DOHH2 (cell line): ENCODE results near the gene SFI1.
"Not testable (repeated sequence)": the region's sequence is repeated elsewhere in the genome, so short reads cannot be mapped to it uniquely, and the experiment has no call there.

ENCODE experiments used
- H3F3A ChIP-seq: fragments of 200-600 bp; sonication (generic), shearing (Covaris generic); 2 replicates; pipeline ENCODE4 v1.6.0; 2016; ENCODE audit warnings: antibody characterized with exemption, mild to moderate bottlenecking; ENCODE audit not compliant: control insufficient read depth, insufficient read depth
- H3K27ac ChIP-seq: fragments of 200-600 bp; sonication (generic); 2 replicates; pipeline ENCODE4 v1.5.1; 2014; ENCODE audit warnings: low read depth, mild to moderate bottlenecking, low read length, moderate library complexity
- H3K27me3 ChIP-seq: fragments of 200-600 bp; sonication (generic); 2 replicates; pipeline ENCODE4 v1.6.1; 2014; ENCODE audit warnings: mild to moderate bottlenecking, low read length, mixed read lengths; ENCODE audit not compliant: control insufficient read depth
- H3K36me3 ChIP-seq: fragments of 200-600 bp; sonication (generic); 2 replicates; pipeline ENCODE4 v1.6.1; 2014; ENCODE audit warnings: mild to moderate bottlenecking, low read length, moderate library complexity, mixed read lengths; ENCODE audit not compliant: control insufficient read depth
- H3K4me1 ChIP-seq: fragments of 200-600 bp; sonication (generic); 2 replicates; pipeline ENCODE4 v1.6.1; 2014; ENCODE audit warnings: mild to moderate bottlenecking, low read length, mixed read lengths; ENCODE audit not compliant: control insufficient read depth
- H3K4me2 ChIP-seq: fragments of 200-600 bp; sonication (generic); 2 replicates; pipeline ENCODE4 v1.6.0; 2014; ENCODE audit warnings: mild to moderate bottlenecking, low read length, moderate library complexity
- H3K4me3 ChIP-seq: fragments of 200-600 bp; sonication (generic); 2 replicates; pipeline ENCODE4 v1.5.1; 2014; ENCODE audit warnings: mild to moderate bottlenecking, low read length, mixed read lengths
- H3K79me2 ChIP-seq: fragments of 200-600 bp; sonication (generic); 2 replicates; pipeline ENCODE4 v1.6.1; 2014; ENCODE audit warnings: mild to moderate bottlenecking, low read length, mixed read lengths; ENCODE audit not compliant: control insufficient read depth
- H3K9me2 ChIP-seq: fragments of 200-600 bp; sonication (generic); replicated peaks from 2 replicates; pipeline ENCODE4 v1.6.1; 2014; ENCODE audit warnings: mild to moderate bottlenecking, low read length, mixed read lengths; ENCODE audit not compliant: control insufficient read depth
- H3K9me3 ChIP-seq: fragments of 200-600 bp; sonication (generic); 2 replicates; pipeline ENCODE4 v1.6.1; 2014; ENCODE audit warnings: antibody characterized with exemption, low read length, mixed read lengths; ENCODE audit not compliant: control insufficient read depth, insufficient read depth
- H4K20me1 ChIP-seq: fragments of 200-600 bp; sonication (generic); 2 replicates; pipeline ENCODE4 v1.6.0; 2014; ENCODE audit warnings: low read depth, mild to moderate bottlenecking, antibody characterized with exemption, low read length, moderate library complexity; ENCODE audit not compliant: control insufficient read depth, insufficient read depth
- CTCF ChIP-seq: fragments of 200-600 bp; sonication (generic); IDR thresholded peaks from one replicate; pipeline ENCODE4 v1.5.1; 2014; ENCODE audit warnings: antibody characterized with exemption, mild to moderate bottlenecking, low read depth, low read length; ENCODE audit not compliant: poor library complexity, severe bottlenecking
- EZH2phosphoT487 ChIP-seq: fragments of 200-600 bp; sonication (generic); IDR thresholded peaks from 2 replicates; pipeline ENCODE4 v1.6.1; 2017; ENCODE audit warnings: borderline replicate concordance, mild to moderate bottlenecking, antibody characterized with exemption, low read length, moderate library complexity, mixed read lengths

The SFI1 gene

GRCh38 chr22:31504282-31504681 is 7.9 kb downstream of the SFI1 start:
- peaks cover 98% of the 10 kb centered on the region for H3K79me2 ChIP-seq
- H3K27me3 ChIP-seq: no peaks in the 10 kb centered on the region
- 0 out of 2 replicates have a peak, but pooled peaks cover 4% of the 10 kb centered on the region for H4K20me1 ChIP-seq
- peaks cover 72% of the 10 kb centered on the region for H3K36me3 ChIP-seq
- H3K4me3 ChIP-seq: no peak overlapping the region
- 0 out of 2 replicates have a peak, but pooled peaks cover 3% of the 10 kb centered on the region for H3K4me1 ChIP-seq
- no peaks in the 10 kb centered on the region for H3F3A ChIP-seq
- no peak for TF ChIP-seq CTCF
- no peak for TF ChIP-seq EZH2phosphoT487
- H3K9me3 ChIP-seq: no peaks in the 10 kb centered on the region
- no peaks in the 10 kb centered on the region for H3K9me2 ChIP-seq
- H3K4me2 ChIP-seq: no peak overlapping the region
- H3K27ac ChIP-seq: no peak overlapping the region

- Histone ChIP-seq H3K79me2 (peaks cover 94% of the 10 kb centered on the region), H3K36me3 (peaks cover 79% of the 10 kb centered on the region)
- H3F3A ChIP-seq: not testable (repeated sequence)
Measured at GRCh38 chr22:31507517-31507916, 11.2 kb downstream of the SFI1 start.

GRCh38 chr22:31508536-31508935 is 12.2 kb downstream of the SFI1 start:
- H3F3A ChIP-seq: no peaks in the 10 kb centered on the region
- H4K20me1 ChIP-seq: 0 out of 2 replicates have a peak, but pooled peaks cover 4% of the 10 kb centered on the region
- no peak overlapping the region for H3K27ac ChIP-seq
- TF ChIP-seq CTCF (no peak), EZH2phosphoT487 (no peak)
- no peak overlapping the region for H3K4me2 ChIP-seq
- 0 out of 2 replicates have a peak, but pooled peaks cover 3% of the 10 kb centered on the region for H3K4me1 ChIP-seq
- peaks cover 80% of the 10 kb centered on the region for H3K36me3 ChIP-seq
- H3K79me2 ChIP-seq: peaks cover 92% of the 10 kb centered on the region
- H3K9me2 ChIP-seq: no peaks in the 10 kb centered on the region
- no peak overlapping the region for H3K4me3 ChIP-seq
- no peaks in the 10 kb centered on the region for H3K9me3 ChIP-seq
- no peaks in the 10 kb centered on the region for H3K27me3 ChIP-seq

More at GRCh38 chr22:31507517-31507916, 11.2 kb downstream of the SFI1 start:
- H3K9me3 ChIP-seq, H3K4me2 ChIP-seq, H4K20me1 ChIP-seq, H3K27ac ChIP-seq, H3K9me2 ChIP-seq, H3K4me1 ChIP-seq, H3K27me3 ChIP-seq, H3K4me3 ChIP-seq: not testable (repeated sequence)

- H3K4me3 ChIP-seq: no peak overlapping the region
- no peak overlapping the region for H3K4me2 ChIP-seq
- no peaks in the 10 kb centered on the region for H3F3A ChIP-seq
- no peaks in the 10 kb centered on the region for H3K27me3 ChIP-seq
- H3K9me2 ChIP-seq: no peaks in the 10 kb centered on the region
- H3K36me3 ChIP-seq: peaks cover 76% of the 10 kb centered on the region
- no peaks in the 10 kb centered on the region for H3K9me3 ChIP-seq
- H3K79me2 ChIP-seq: peaks cover 88% of the 10 kb centered on the region
- H3K27ac ChIP-seq: no peak overlapping the region
- 0 out of 2 replicates have a peak, but pooled peaks cover 4% of the 10 kb centered on the region for H4K20me1 ChIP-seq
- TF ChIP-seq CTCF: no peak
- 0 out of 2 replicates have a peak, but pooled peaks cover 3% of the 10 kb centered on the region for H3K4me1 ChIP-seq
Measured at GRCh38 chr22:31509061-31509762, 12.9 kb downstream of the SFI1 start.
